Skin epidermis (tissue), 12 donors: Measurements from ENCODE around the gene MAP3K12.
"Not testable (repeated sequence)": the region's sequence is repeated elsewhere in the genome, so short reads cannot be mapped to it uniquely, and the experiment has no call there.

Source experiments
- H3K27ac ChIP-seq, 21 experiments: fragments of 200-600 bp; sonication (generic) in 11 of 21; one replicate each; pipeline ENCODE4 v1.5.0; 2020; ENCODE audit warnings: mild to moderate bottlenecking in 3 of 21, inconsistent platforms in 2 of 21, moderate library complexity in 2 of 21
- H3K4me3 ChIP-seq, 7 experiments: fragments of 200-600 bp; sonication (generic) in 2 of 7; one replicate each; pipeline ENCODE4 v1.5.0; 2020; ENCODE audit warnings: inconsistent platforms in 2 of 7, mild to moderate bottlenecking in 2 of 7, moderate library complexity in 1 of 7

The MAP3K12 gene, protein sequence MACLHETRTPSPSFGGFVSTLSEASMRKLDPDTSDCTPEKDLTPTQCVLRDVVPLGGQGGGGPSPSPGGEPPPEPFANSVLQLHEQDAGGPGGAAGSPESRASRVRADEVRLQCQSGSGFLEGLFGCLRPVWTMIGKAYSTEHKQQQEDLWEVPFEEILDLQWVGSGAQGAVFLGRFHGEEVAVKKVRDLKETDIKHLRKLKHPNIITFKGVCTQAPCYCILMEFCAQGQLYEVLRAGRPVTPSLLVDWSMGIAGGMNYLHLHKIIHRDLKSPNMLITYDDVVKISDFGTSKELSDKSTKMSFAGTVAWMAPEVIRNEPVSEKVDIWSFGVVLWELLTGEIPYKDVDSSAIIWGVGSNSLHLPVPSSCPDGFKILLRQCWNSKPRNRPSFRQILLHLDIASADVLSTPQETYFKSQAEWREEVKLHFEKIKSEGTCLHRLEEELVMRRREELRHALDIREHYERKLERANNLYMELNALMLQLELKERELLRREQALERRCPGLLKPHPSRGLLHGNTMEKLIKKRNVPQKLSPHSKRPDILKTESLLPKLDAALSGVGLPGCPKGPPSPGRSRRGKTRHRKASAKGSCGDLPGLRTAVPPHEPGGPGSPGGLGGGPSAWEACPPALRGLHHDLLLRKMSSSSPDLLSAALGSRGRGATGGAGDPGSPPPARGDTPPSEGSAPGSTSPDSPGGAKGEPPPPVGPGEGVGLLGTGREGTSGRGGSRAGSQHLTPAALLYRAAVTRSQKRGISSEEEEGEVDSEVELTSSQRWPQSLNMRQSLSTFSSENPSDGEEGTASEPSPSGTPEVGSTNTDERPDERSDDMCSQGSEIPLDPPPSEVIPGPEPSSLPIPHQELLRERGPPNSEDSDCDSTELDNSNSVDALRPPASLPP

DNA sequence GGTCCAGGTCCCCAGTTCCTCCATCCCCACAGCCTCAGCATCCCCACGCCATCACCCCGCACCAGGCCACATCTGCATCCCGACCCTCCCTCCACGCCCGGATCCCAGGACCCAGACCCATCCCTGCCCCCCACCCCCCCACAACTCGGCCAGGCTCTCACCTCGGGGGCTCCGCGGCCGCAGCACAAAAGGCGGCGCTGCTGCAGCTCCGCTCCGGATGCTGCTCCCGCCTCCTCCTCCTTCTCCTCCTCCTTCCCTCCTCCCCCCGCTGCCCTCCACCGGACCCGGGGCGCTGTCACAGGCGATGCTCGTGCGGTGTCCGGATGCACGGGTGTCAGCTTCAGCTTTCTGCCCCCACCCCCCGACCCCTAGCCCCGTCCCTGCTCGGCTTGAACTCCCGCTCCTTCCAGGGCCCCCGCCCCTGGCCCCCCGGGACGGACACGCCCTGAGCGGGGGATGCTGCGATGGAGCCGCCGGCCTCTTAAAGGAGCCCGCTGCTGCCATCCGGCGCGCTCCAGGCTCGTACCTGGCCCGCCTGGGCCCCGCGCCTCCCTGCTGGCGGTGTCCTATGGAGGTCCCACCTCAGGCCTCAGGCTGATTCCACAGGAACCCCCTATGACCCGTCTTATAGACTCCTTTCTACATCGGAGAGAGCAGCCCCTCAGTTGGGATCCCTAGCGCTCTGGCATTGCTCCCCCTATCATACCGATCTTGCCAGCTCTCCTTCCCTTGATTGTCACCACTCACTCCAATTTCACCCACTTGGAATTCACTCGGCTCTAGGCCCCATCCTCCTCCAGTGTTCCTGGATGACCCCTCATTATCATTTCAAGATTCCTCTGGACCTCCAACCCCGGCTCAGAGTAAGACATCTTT, at the start of gene MAP3K12:
MAP3K12 (minus strand) TSS at position 193 of the 876 bp plus-strand sequence. CDS start 12,067 bp downstream, outside the sequence.
- peak within 1 kb of the TSS; percentile 59 to 70 (median 62) for H3K4me3 ChIP-seq
- peak within 1 kb of the TSS; percentile 55 to 99 (median 95) for H3K27ac ChIP-seq

DNA sequence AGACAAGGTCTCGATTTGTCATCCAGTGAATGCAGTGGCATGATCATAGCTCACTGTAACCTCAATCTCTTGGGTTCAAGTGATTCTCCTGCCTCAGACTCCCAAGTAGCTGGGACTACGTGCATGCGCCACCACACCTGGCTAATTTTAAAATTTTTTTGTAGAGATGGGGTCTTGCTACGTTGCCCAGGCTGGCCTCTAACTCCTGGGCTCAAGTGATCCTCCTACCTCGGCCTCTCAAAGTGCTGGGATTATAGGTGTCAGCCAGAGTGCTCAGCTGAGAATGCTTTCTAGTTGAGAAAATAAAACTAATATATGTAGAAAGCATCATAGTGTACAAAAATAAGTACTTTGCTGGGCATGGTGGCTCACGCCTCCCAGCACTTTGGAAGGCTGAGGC, 49.1 kb upstream of the MAP3K12 start:
- not testable (repeated sequence) for H3K4me3 ChIP-seq, H3K27ac ChIP-seq

DNA sequence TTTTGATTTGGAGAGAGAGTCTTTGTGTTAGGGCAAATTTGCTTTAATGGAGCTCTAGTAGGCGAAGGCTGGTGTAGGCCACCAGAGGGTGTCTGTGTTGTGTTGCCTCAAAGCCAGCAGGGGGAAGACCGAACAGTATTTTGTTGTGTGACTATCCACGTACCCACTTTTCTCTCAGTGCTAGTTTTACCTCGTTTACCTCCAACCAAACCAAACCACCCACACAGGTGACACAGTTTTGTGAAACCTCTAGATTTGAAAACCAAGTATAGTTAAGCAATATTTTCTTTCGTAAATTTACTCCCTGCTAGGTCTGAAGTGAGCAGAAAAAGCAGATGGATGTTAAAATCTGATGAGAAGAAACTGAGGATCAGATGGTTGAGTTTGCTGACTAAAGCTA, 44.3 kb upstream of the MAP3K12 start:
- H3K27ac ChIP-seq, result peak overlapping the region in 18 of 21 experiments; percentile 3 to 80 (median 32)
- H3K4me3 ChIP-seq, result no peak overlapping the region

DNA sequence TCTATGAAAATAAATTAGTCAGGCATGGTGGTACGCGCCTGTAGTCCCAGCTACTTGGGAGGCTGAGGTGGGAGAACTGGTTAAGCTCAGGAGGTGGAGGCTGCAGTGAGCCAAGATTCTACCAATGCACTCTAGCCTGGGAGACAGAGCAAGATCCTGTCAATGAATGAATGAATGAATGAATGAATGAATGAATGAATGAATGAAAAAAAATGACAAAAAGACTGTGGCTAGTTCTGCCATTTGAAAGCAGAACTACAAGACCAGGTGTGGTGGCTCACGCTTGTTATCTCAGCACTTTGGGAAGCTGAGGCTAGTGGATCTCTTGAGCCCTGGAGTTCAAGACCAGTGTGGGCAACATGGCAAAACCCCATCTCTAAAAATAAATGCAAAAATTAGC, 40.3 kb upstream of the MAP3K12 start:
- H3K4me3 ChIP-seq, result no peak overlapping the region
- H3K27ac ChIP-seq, result peak overlapping the region in 7 of 21 experiments; percentile 1 to 70 (median 52)

DNA sequence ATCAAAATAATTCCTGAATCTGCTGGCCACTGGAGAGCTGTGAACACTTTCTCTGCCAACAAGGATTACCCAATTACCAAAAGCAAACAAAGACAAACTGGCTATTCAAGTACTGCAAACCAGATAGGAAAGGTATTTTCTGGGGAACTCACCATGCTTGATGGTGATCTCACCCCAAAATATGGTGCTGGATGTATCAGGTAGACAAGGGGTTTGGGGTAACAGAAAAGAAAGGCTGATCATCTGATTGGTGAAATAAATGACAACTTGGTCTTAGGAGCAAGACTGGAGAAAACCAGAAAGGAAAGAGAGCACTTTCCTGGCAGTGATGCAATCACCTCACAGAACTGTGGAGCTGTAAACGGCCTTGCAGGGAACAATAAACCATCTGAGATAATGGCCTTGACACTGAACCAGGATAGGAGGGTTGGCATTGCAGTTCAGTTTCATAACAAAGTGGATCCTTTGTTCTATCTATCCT, 39.0 kb upstream of the MAP3K12 start:
- peak overlapping the region in 11 of 21 experiments; percentile 1 to 71 (median 49) for H3K27ac ChIP-seq

DNA sequence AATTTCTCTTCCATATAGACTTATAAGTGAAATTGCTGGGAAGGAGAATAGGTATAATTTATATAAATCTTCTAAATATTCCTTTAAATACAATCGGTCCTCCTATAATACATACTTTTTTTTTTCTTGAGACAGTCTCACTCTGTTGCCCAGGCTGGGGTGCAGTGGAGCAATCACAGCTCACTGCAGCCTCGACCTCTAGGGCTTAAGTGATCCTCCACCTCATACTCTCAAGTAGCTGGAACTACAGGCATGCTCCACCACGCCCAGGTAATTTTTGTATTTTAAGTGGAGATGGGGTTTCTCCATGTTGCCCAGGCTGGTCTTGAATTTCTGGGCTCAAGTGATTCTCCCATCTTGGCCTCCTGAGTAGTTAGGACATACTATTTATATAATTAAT, 37.7 kb upstream of the MAP3K12 start:
- H3K27ac ChIP-seq, result peak overlapping the region in 4 of 21 experiments; percentile 12 to 71 (median 58)
- H3K4me3 ChIP-seq, result no peak overlapping the region

More for the DNA sequence above, 39.0 kb upstream of the MAP3K12 start:
- H3K4me3 ChIP-seq, result no peak overlapping the region

DNA sequence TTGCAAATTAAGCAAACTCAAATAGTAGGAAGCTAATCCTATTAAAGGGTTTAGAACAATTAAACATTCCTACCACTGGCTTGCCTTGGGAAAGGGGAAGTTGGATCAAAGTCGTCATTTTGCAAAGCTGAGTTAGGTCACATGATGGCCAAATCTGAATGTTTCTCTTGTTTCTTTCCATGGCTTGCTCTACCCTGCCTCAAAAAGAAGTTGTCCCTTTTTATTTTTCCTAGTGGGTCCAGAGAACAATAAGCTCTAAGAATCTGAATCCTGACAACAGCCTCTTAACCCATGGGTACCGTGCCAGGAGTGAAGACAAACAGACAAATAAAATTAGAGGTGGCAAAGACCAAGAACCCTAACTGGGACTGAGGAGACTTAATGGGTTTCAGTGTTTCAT, 34.2 kb upstream of the MAP3K12 start:
- H3K4me3 ChIP-seq, result no peak overlapping the region
- H3K27ac ChIP-seq, result peak overlapping the region in 3 of 21 experiments; percentile 15 to 32 (median 21)

DNA sequence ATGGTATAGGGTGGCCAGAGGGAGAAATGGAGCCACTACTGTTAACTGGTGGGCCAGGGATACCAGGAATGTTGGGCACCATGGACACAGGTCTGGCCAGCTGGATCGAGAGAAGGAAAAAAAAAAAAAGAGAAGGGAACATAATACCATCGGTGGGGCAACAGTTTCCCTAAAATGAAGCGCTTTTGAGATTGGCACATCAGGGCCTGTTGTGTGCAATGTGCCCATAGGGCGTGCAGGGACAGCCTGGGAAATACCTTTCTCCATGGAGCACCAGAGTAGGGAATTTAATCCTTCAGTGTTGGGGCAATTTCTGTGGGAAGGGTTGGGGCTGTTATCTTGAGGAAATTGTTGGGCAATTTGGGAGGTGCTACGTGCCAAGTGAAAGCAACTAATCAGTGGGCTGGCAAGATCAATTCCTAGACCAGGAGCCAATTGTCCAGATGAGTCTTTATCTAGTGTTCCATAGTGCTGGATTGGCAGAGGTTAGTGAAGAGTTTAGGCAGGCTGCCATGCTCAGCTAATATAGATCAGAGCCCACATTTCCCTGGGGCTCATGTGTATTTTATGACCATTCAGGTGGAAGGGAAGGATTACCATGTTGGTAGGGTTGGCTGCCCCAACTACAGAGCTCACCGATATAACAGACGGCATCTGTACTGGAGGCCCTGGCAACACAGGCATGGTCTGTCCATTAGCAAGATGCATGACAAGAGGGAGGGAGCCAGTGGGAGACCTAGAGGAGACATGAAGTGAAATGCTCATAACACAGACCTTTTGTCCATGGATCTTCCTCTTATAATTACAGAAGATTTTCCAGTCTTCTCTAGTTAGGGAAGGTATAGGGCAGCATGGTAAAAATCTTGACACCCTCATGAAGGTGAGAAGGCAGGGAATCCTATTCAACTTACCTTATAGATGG, 33.5 kb upstream of the MAP3K12 start:
- Histone ChIP-seq H3K27ac (peak overlapping the region in 5 of 21 experiments; percentile 5 to 34 (median 21)), H3K4me3 (no peak overlapping the region)

DNA sequence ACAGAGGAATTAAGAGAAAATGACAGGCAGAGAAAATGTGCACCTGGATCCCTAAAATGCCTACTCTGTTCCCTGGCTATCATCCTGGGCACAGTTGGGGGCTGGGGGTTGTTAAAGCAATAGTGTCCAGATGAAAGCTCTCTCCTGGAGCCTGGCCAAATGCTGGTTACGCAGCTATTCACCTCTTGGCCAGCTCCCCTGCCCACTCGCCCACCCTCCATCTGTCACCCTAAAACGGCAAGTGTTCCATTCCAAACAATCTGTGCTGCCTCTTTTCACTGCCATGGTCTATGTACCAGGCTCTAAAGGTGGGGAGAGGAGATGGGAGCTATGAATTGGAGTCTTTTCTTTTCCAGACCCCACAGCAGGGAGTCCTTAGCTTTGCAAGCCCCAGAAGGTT, 32.8 kb upstream of the MAP3K12 start:
- peak overlapping the region in 2 of 21 experiments; percentile 5 to 25 for H3K27ac ChIP-seq
- H3K4me3 ChIP-seq, result no peak overlapping the region

DNA sequence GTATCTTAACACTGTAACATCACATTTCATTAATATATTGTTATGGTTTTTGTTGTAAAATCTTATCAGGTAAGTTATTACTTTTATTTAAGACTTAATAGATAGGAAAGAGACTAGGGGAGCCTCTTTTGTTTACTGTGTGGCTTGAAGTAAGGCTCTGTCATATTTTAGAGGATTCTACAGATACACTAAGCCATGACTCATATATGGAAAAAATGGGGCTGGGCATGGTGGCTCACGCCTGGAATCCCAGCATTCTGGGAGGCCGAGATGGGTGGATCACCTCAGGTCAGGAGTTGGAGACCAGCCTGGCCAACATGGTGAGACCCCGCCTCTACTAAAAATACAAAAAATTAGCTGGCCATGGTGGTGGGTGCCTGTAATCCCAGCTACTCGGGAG, 31.7 kb upstream of the MAP3K12 start:
- Histone ChIP-seq H3K4me3 (no peak overlapping the region), H3K27ac (no peak overlapping the region)

DNA sequence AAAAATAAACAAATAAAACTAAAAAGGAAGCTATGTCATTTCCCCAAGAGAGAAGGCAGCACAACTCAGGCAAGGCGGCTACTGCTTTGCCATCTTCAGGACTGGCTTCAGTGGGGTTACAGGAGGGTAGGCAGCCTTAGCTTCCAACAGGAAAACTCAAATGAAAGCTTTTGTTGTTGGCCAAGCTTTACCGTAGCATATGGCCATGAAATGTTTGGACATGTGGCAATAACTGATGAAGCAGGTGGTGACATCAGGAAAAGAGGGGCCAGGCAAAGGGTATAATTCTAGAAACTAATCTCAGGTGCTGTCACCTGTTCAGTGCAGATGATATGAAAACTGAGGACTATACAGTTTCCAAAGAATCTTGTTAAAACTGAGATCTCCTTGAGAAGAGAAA, 30.8 kb upstream of the MAP3K12 start:
- no peak overlapping the region for H3K4me3 ChIP-seq
- no peak overlapping the region for H3K27ac ChIP-seq

DNA sequence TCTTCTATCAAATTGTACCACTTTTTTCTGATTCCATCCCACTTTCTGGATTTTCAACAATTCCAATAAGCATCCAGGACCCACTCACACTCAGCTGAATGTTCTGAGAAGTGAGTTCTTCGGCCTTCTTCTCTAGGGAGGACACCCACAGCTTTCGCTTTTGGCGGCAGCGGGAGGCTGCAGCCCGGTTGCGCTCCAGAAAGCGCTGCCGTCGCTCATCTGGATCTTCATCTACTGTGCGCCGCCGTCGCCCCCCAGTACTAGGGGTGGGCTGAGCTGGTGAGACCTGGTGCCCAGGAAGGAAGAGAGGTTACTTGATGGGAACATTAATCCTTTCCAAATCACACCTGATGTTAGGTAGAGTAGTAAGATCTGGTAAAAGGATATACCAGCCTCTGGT, 25.2 kb upstream of the MAP3K12 start:
- Histone ChIP-seq H3K4me3 (no peak overlapping the region), H3K27ac (no peak overlapping the region)

DNA sequence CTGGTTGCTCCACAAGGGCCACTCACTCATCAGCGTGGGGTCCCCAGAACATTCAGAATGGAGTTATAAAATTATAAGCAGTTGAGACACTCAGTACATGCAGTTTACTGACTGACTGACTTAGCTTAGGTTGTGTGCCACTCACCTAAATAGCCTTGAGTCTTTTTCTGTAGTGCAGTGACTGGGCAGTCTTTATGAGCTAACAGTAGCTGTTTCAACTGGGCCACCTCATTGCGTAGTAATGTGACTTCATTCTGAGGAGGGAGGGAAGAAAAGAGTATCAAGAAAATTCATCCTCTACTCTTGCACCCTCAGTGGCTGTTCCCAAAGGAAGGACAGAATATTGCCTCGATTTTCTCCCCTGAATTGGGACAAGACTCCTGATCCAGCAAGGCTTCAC, 23.9 kb upstream of the MAP3K12 start:
- Histone ChIP-seq H3K27ac (no peak overlapping the region), H3K4me3 (no peak overlapping the region)

DNA sequence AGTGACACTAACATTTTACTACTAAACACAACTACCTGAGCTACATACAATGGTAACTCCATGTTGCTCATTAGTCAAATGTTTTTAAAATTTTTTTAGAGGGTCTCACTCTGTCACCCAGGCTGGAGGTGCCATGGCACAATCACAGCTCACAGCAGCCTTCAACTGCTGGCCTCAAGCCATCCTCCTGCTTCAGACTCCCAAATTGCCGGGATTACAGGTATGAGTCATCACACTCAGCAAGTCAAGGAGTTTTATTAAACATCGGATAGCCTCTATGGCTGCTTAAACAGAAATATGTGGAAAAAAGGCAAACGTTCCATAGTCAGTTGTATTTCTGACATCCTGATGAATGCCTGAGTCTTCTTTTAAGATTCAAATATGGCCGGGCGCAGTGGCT, 19.1 kb upstream of the MAP3K12 start:
- H3K27ac ChIP-seq, result no peak overlapping the region
- H3K4me3 ChIP-seq, result no peak overlapping the region

DNA sequence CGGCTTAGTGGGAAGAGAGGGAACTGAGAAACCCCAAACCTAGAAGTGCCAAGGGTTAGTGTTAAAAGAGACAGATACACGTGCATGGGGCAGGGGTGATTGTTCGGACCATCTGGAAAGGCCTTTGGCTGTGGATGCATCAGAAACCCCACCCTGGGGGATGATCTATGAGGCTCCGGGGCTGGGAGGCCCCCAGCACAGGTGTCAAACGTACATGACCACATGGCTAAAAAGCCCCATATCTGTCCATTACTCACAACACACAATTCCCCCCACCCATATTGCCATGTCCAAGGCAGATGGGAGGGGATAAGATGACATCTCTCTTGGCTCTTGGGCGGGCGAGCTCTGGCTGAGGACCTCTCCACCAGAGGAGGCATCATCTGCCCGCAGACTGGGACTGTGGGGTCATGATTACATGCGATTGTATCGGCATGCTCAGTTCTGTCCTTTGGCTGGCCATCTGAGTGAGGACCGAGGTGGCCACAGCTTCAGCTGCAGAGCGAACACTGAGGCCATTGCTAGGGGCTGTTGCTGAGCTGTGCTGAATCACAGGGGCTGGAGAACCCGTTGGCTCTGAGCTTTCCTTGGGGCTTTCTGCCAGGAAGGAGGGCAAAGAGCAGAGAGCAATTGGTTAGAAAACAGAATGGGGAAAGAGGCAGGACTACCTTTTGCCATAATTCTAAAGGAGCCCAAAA, 17.6 kb upstream of the MAP3K12 start:
- Histone ChIP-seq H3K4me3 (no peak overlapping the region), H3K27ac (no peak overlapping the region)

DNA sequence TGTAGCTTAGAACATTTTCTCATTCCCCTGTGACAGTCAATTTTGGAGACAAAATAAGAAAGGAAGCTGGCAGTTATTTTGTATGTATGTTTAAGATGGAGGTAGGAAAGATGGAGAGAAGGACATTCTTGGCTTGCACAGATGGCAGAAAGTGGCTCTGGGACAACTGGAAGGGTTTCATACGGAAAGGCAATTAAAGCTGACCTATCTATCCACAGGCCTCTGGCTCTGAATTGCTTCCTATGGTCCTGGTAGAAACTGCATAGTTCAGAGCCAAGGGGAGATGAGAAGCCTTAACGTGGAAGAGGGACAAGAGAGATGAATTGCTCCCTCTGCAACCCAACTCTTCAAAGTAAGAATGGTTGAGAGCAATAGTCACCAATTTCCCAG, 16.0 kb upstream of the MAP3K12 start:
- peak overlapping the region in 1 of 21 experiments; percentile 4 for H3K27ac ChIP-seq
- H3K4me3 ChIP-seq, result no peak overlapping the region

DNA sequence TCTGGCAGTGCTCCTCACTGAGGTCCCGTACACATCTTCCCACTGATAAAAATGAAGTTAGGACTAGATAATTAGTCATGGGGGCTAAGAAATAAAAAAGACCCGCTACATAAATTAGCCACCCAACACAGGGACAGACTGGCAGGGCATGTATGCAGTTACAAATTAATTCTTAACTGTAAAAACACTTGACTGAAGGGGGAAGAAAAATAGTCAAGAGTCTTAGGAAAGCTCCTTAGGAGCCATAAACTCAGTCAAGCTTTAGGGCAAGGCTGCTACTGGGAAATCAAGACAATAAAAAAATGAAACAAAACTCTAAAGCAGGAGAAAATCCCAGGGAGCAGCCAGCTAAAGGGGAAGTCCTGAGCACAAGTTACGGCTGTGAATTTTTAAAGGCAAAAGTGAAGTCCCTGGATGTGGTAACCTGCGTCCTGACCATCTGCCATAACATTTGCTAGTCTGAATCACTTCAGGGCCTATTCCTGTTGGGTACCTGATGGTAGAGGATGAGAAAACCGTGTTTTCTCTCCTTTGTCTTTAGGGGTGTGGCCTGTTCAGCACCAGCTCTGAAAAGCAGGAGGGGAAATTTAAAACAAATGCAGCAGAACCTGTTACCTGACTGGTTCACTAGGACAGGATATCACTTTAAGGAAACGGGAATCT, 15.5 kb upstream of the MAP3K12 start:
- Histone ChIP-seq H3K4me3 (no peak overlapping the region), H3K27ac (no peak overlapping the region)
